Spinal cord (tissue), 10 donors: ENCODE data around the gene GUCA2B. TPM values are rescaled to one million over a fixed set of nuclear protein-coding genes. Genes with fewer than 3 reads are reported as not detected.

Experiments used
- DNase-seq, 6 donors: peaks; one replicate each; pipeline versions ENCODE4 v3.0.0 to v3.0.0-alpha.2; 2013 to 2015; ENCODE audit warnings: low spot score in 6 of 6, low read depth in 4 of 6
- H3K27ac ChIP-seq: one replicate; pipeline ENCODE4 v1.5.1; 2013; ENCODE audit warnings: low read depth, low read length, control low read depth
- H3K27me3 ChIP-seq: one replicate; pipeline ENCODE4 v1.6.1; 2013; ENCODE audit warnings: low read length; ENCODE audit not compliant: control insufficient read depth, insufficient read depth
- H3K36me3 ChIP-seq: one replicate; pipeline ENCODE4 v1.6.1; 2013; ENCODE audit warnings: low read length; ENCODE audit not compliant: control insufficient read depth, insufficient read depth
- H3K4me1 ChIP-seq: one replicate; pipeline ENCODE4 v1.6.1; 2013; ENCODE audit warnings: low read length; ENCODE audit not compliant: control insufficient read depth, insufficient read depth
- H3K4me3 ChIP-seq: one replicate; pipeline ENCODE4 v1.5.1; 2013; ENCODE audit warnings: low read depth, low read length, control low read depth
- H3K9me3 ChIP-seq: one replicate; pipeline ENCODE4 v1.6.1; 2013; ENCODE audit warnings: low read length; ENCODE audit not compliant: control insufficient read depth, insufficient read depth
- WGBS: methylation state at CpG from one replicate; pipeline ENCODE4 v1.1.5; 2013; ENCODE audit warnings: missing lambda C conversion rate; ENCODE audit not compliant: insufficient coverage; 5-methylcytosine and 5-hydroxymethylcytosine counted together
- polyA plus RNA-seq, 2 donors: library from polyadenylated mRNA; unstranded; fragments of 120-200 nt; gene quantifications; one replicate each; pipeline ENCODE4 v1.2.1, GENCODE V29; 2013; ENCODE audit not compliant: insufficient read length in 2 of 2
- total RNA-seq, 2 donors: library from RNA; depleted of rRNA in 1 of 2; stranded (reverse); fragments of 120-200 nt in 1 of 2; fragments of >200 nt in 1 of 2; gene quantifications; one replicate each; pipeline versions ENCODE4 v1.2.3 to v1.2.4, GENCODE V29; 2013 to 2014
- donor health status: healthy.

The GUCA2B gene
- total and polyA plus RNA-seq, 4 donors, result not detected

DNA sequence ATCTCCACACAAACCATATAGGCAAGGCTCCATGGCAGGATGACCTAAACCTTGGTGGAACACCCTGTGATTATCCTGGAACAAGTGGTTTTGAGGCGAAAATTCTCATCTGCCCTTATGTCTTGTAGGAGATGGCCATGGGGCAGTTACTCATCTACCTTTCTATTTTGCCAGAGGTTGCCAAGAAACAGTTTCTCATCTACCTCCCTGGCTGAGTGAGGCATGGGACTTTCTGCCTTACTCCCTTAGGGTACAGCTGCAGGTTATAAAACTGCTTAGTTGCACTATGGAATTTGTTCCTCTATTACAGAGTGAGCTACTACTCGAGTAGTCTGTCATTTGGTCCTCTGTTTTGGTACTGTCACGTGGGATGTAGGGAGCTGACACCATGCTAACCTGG is 42.6 kb downstream of the GUCA2B start:
- Histone ChIP-seq H3K4me3 (no peak overlapping the region), H3K36me3 (peaks cover 12% of the 10 kb centered on the region), H3K9me3 (no peaks in the 10 kb centered on the region), H3K27me3 (no peaks in the 10 kb centered on the region), H3K4me1 (no peaks in the 10 kb centered on the region), H3K27ac (no peak overlapping the region)
- WGBS, result 80% methylated on average over 1 of the region's 3 CpGs
- DNase-seq, result no peak

DNA sequence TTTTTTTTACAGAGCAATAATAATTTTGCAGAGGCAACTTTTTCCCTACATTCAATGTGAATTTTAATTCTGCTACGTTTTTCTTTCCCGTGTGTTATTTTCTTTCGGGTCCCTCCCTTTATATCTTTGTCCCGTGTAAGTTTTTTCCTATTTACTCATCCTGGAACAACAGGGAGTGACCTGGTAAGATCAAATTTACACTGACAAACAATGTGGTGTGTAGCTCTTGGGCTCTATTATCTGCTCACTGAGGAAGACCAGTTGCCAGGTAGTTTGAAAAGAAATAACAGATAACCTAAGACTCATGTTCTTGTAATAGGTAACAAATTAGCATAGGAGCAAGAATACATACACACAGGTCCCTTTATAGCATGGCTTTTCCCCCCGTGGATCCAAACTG is 45.0 kb downstream of the GUCA2B start:
- no peak for DNase-seq
- H3K27ac ChIP-seq, result no peak overlapping the region
- WGBS, result 83% methylated on average over 1 of the region's 5 CpGs
- H3K27me3 ChIP-seq, result no peaks in the 10 kb centered on the region
- H3K4me3 ChIP-seq, result no peak overlapping the region
- no peaks in the 10 kb centered on the region for H3K4me1 ChIP-seq
- peaks cover 7% of the 10 kb centered on the region for H3K36me3 ChIP-seq
- H3K9me3 ChIP-seq, result peaks cover 3% of the 10 kb centered on the region

DNA sequence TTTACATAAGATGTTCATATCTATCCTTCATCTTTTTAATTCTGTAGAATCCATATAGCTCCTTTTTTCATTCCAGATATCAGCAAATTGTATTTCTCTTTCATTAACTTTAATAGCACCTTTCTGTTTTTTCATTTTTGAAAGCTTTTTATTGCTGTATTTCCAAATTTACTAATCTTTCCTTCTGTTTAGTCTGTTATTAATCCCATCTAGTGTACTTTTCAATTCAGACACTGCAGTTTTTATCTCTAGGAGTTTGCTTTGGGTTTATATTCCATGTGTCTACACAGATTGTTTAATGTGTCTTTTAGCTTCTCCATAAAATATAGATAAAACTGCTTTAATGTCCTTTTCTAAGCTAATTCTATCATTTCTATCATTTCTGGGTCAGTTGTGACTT is 48.8 kb downstream of the GUCA2B start:
- Histone ChIP-seq H3K36me3 (peaks cover 2% of the 10 kb centered on the region), H3K9me3 (peaks cover 3% of the 10 kb centered on the region), H3K27me3 (no peaks in the 10 kb centered on the region), H3K4me3 (no peak overlapping the region), H3K27ac (no peak overlapping the region), H3K4me1 (no peaks in the 10 kb centered on the region)
- DNase-seq, result no peak

Other genes starting within 250 kb of the GUCA2B start
- gene HIVEP3, start 234.5 kb upstream of the GUCA2B start, total RNA-seq, result 1 to 10 TPM; 3.0 to 6.7 TPM
- 1 to 10 TPM; 8.9 to 9.4 TPM for gene HIVEP3, start 234.5 kb upstream of the GUCA2B start, polyA plus RNA-seq
- not detected for gene GUCA2A, start 11.3 kb downstream of the GUCA2B start, total RNA-seq
- not detected for gene GUCA2A, start 11.3 kb downstream of the GUCA2B start, polyA plus RNA-seq
- gene FOXJ3, start 181.8 kb downstream of the GUCA2B start, total RNA-seq, result 10 to 100 TPM; 37.9 to 82.1 TPM
- 10 to 100 TPM; 38.9 to 40.4 TPM for gene FOXJ3, start 181.8 kb downstream of the GUCA2B start, polyA plus RNA-seq
- gene RIMKLA, start 227.4 kb downstream of the GUCA2B start, total RNA-seq, result 10 to 100 TPM in 1 of 2 donors, 1 to 10 TPM in 1; 3.9 to 18.2 TPM
- gene RIMKLA, start 227.4 kb downstream of the GUCA2B start, polyA plus RNA-seq, result 10 to 100 TPM; 12.6 to 13.3 TPM